HEK293 (cell line): ENCODE data around the gene CLCN3.

Experiments
- HOXA7 ChIP-seq: sonication (generic); formaldehyde crosslinking; IDR thresholded peaks from 2 replicates; pipeline ENCODE4 v1.8.1; 2022; ENCODE audit warnings: missing genetic modification reagents, borderline replicate concordance
- SETDB1 ChIP-seq: IDR thresholded peaks from one replicate; pipeline ENCODE4 v1.6.1; 2017; ENCODE audit warnings: mild to moderate bottlenecking, low read length, moderate library complexity, mixed read lengths; ENCODE audit not compliant: insufficient read length
- TCF7L2 ChIP-seq: IDR thresholded peaks from 2 replicates; pipeline ENCODE4 v1.6.1; 2011; ENCODE audit warnings: low read depth, mild to moderate bottlenecking, inconsistent platforms, low read length, moderate library complexity, borderline replicate concordance
- WT1 ChIP-seq: fragments of 450-650 bp; formaldehyde crosslinking; IDR thresholded peaks from 2 replicates; pipeline ENCODE4 v1.5.1; 2016; ENCODE audit warnings: missing biosample characterization, missing genetic modification characterization
- ZBTB10 ChIP-seq: fragments of 450-650 bp; formaldehyde crosslinking; IDR thresholded peaks from 2 replicates; pipeline ENCODE4 v1.5.1; 2016; ENCODE audit warnings: missing biosample characterization, missing genetic modification characterization
- ZBTB11 ChIP-seq: fragments of 450-650 bp; formaldehyde crosslinking; conservative IDR thresholded peaks from 2 replicates; pipeline ENCODE4 v1.5.1; 2016; ENCODE audit warnings: low read depth, missing biosample characterization, missing genetic modification characterization
- ZBTB17 ChIP-seq: fragments of 450-650 bp; formaldehyde crosslinking; IDR thresholded peaks from 2 replicates; pipeline ENCODE4 v1.5.1; 2016; ENCODE audit warnings: missing biosample characterization, missing genetic modification characterization
- ZFHX2 ChIP-seq: fragments of 450-650 bp; formaldehyde crosslinking; conservative IDR thresholded peaks from 2 replicates; pipeline ENCODE4 v1.5.1; 2016; ENCODE audit warnings: missing biosample characterization, missing genetic modification characterization
- ZNF146 ChIP-seq: fragments of 450-650 bp; formaldehyde crosslinking; IDR thresholded peaks from 2 replicates; pipeline ENCODE4 v1.5.1; 2016; ENCODE audit warnings: missing biosample characterization, missing genetic modification characterization
- ZNF19 ChIP-seq: fragments of 450-650 bp; formaldehyde crosslinking; IDR thresholded peaks from 2 replicates; pipeline ENCODE4; 2016; ENCODE audit warnings: missing biosample characterization, missing genetic modification characterization, low read depth
- ZNF2 ChIP-seq: fragments of 450-650 bp; formaldehyde crosslinking; IDR thresholded peaks from 2 replicates; pipeline ENCODE4 v1.5.1; 2016; ENCODE audit warnings: missing biosample characterization, missing genetic modification characterization
- ZNF202 ChIP-seq: fragments of 450-650 bp; formaldehyde crosslinking; IDR thresholded peaks from 2 replicates; pipeline ENCODE4 v1.5.1; 2016; ENCODE audit warnings: missing biosample characterization, missing genetic modification characterization, borderline replicate concordance
- ZNF274 ChIP-seq, 2 experiments: fragments of 200-500 bp in 1 of 2; fragments of 450-650 bp in 1 of 2; sonication (Bioruptor generic) in 1 of 2; formaldehyde crosslinking in 1 of 2; IDR thresholded peaks; 2 replicates each; pipeline versions ENCODE4 v1.5.1 to v1.6.1; 2014 to 2016; ENCODE audit warnings: borderline replicate concordance in 1 of 2, inconsistent platforms in 1 of 2, low read length in 1 of 2, missing biosample characterization in 1 of 2, missing genetic modification characterization in 1 of 2
- ZNF292 ChIP-seq: fragments of 450-650 bp; formaldehyde crosslinking; IDR thresholded peaks from 2 replicates; pipeline ENCODE4 v1.5.1; 2016; ENCODE audit warnings: low read depth, missing biosample characterization, missing genetic modification characterization, borderline replicate concordance
- ZNF391 ChIP-seq: fragments of 450-650 bp; formaldehyde crosslinking; IDR thresholded peaks from 2 replicates; pipeline ENCODE4 v1.5.1; 2016; ENCODE audit warnings: low read depth, missing biosample characterization, missing genetic modification characterization, borderline replicate concordance
- ZNF398 ChIP-seq: fragments of 450-650 bp; formaldehyde crosslinking; IDR thresholded peaks from 2 replicates; pipeline ENCODE4 v1.5.1; 2017; ENCODE audit warnings: missing biosample characterization, missing genetic modification characterization
- ZNF416 ChIP-seq: fragments of 450-650 bp; formaldehyde crosslinking; IDR thresholded peaks from 2 replicates; pipeline ENCODE4 v1.5.1; 2016; ENCODE audit warnings: missing biosample characterization, missing genetic modification characterization
- ZNF423 ChIP-seq: fragments of 450-650 bp; formaldehyde crosslinking; IDR thresholded peaks from 2 replicates; pipeline ENCODE4 v1.5.1; 2016; ENCODE audit warnings: missing biosample characterization, missing genetic modification characterization
- ZNF473 ChIP-seq: fragments of 450-650 bp; formaldehyde crosslinking; IDR thresholded peaks from 2 replicates; pipeline ENCODE4 v1.5.1; 2017; ENCODE audit warnings: missing biosample characterization, missing genetic modification characterization
- ZNF521 ChIP-seq: fragments of 450-650 bp; formaldehyde crosslinking; IDR thresholded peaks from 2 replicates; pipeline ENCODE4 v1.5.1; 2017; ENCODE audit warnings: missing biosample characterization, mild to moderate bottlenecking, missing genetic modification characterization
- ZNF629 ChIP-seq: fragments of 450-650 bp; formaldehyde crosslinking; IDR thresholded peaks from 2 replicates; pipeline ENCODE4 v1.5.1; 2017; ENCODE audit warnings: missing biosample characterization, missing genetic modification characterization
- ZNF639 ChIP-seq: fragments of 450-650 bp; formaldehyde crosslinking; IDR thresholded peaks from 2 replicates; pipeline ENCODE4 v1.5.1; 2016; ENCODE audit warnings: missing biosample characterization, missing genetic modification characterization
- ZNF664 ChIP-seq: fragments of 450-650 bp; formaldehyde crosslinking; IDR thresholded peaks from 2 replicates; pipeline ENCODE4 v1.5.1; 2016; ENCODE audit warnings: missing biosample characterization, missing genetic modification characterization
- ZNF837 ChIP-seq: fragments of 450-650 bp; formaldehyde crosslinking; IDR thresholded peaks from 2 replicates; pipeline ENCODE4 v1.5.1; 2016; ENCODE audit warnings: missing biosample characterization, missing genetic modification characterization
- ZSCAN30 ChIP-seq: fragments of 450-650 bp; IDR thresholded peaks from 2 replicates; pipeline ENCODE4 v1.5.1; 2018; ENCODE audit warnings: missing biosample characterization, mild to moderate bottlenecking, missing genetic modification characterization, moderate library complexity
- ZSCAN4 ChIP-seq: fragments of 450-650 bp; formaldehyde crosslinking; IDR thresholded peaks from 2 replicates; pipeline ENCODE4 v1.5.1; 2017; ENCODE audit warnings: missing biosample characterization, missing genetic modification characterization
- ZXDB ChIP-seq: fragments of 450-650 bp; formaldehyde crosslinking; IDR thresholded peaks from 2 replicates; pipeline ENCODE4 v1.5.1; 2016; ENCODE audit warnings: missing biosample characterization, missing genetic modification characterization

CLCN3 gene

GRCh38 chr4:169619958-169620879, at the start of gene CLCN3 (continued):
- TF ChIP-seq TCF7L2: no peak
- 0 out of 2 replicates have a peak, but pooled peaks have one; percentile 30 for TF ChIP-seq ZSCAN30
- peak; percentile 93 for TF ChIP-seq ZFHX2 (tag by site-specific recombination)
- no peak for TF ChIP-seq ZBTB10 (tag by site-specific recombination)
- no peak for TF ChIP-seq ZNF423 (tag by site-specific recombination)
- TF ChIP-seq HOXA7 (CRISPR knock-in tag): no peak
- TF ChIP-seq ZNF416 (tag by site-specific recombination): no peak
- TF ChIP-seq ZNF2 (tag by site-specific recombination): no peak
- TF ChIP-seq SETDB1: no peak
- 0 out of 2 replicates have a peak, but pooled peaks have one; percentile 14 for TF ChIP-seq ZNF639 (tag by site-specific recombination)
- TF ChIP-seq ZXDB: peak; percentile 61; the same call in 1 of the 2 replicates
- TF ChIP-seq ZNF19 (tag by site-specific recombination): no peak
- TF ChIP-seq ZNF837 (tag by site-specific recombination): no peak
- no peak for TF ChIP-seq ZNF473 (tag by site-specific recombination)
- TF ChIP-seq ZNF664 (tag by site-specific recombination): no peak
- TF ChIP-seq ZNF398 (tag by site-specific recombination): no peak
- TF ChIP-seq ZSCAN4 (tag by site-specific recombination): no peak
- no peak for TF ChIP-seq ZNF146 (tag by site-specific recombination)
- no peak for TF ChIP-seq ZNF521 (tag by site-specific recombination)
- peak; percentile 53; the same call in 1 of the 2 replicates for TF ChIP-seq ZBTB17 (tag by site-specific recombination)
- peak; percentile 67 for TF ChIP-seq ZBTB11
- TF ChIP-seq ZNF629: peak; percentile 98
- TF ChIP-seq WT1 (tag by site-specific recombination): peak; percentile 36; the same call in 1 of the 2 replicates
- no peak for TF ChIP-seq ZNF391 (tag by site-specific recombination)
- no peak for TF ChIP-seq ZNF274 (IDR thresholded peaks at IDR 0.05; ENCODE audit: low read length)
- no peak for TF ChIP-seq ZNF274 (tag by site-specific recombination; IDR thresholded peaks at IDR 0.05; ENCODE audit: borderline replicate concordance)
- TF ChIP-seq ZNF292: no peak
- TF ChIP-seq ZNF202 (tag by site-specific recombination): no peak
